ENCODE data around the gene GFRA1.

The GFRA1 gene, protein sequence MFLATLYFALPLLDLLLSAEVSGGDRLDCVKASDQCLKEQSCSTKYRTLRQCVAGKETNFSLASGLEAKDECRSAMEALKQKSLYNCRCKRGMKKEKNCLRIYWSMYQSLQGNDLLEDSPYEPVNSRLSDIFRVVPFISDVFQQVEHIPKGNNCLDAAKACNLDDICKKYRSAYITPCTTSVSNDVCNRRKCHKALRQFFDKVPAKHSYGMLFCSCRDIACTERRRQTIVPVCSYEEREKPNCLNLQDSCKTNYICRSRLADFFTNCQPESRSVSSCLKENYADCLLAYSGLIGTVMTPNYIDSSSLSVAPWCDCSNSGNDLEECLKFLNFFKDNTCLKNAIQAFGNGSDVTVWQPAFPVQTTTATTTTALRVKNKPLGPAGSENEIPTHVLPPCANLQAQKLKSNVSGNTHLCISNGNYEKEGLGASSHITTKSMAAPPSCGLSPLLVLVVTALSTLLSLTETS

DNA sequence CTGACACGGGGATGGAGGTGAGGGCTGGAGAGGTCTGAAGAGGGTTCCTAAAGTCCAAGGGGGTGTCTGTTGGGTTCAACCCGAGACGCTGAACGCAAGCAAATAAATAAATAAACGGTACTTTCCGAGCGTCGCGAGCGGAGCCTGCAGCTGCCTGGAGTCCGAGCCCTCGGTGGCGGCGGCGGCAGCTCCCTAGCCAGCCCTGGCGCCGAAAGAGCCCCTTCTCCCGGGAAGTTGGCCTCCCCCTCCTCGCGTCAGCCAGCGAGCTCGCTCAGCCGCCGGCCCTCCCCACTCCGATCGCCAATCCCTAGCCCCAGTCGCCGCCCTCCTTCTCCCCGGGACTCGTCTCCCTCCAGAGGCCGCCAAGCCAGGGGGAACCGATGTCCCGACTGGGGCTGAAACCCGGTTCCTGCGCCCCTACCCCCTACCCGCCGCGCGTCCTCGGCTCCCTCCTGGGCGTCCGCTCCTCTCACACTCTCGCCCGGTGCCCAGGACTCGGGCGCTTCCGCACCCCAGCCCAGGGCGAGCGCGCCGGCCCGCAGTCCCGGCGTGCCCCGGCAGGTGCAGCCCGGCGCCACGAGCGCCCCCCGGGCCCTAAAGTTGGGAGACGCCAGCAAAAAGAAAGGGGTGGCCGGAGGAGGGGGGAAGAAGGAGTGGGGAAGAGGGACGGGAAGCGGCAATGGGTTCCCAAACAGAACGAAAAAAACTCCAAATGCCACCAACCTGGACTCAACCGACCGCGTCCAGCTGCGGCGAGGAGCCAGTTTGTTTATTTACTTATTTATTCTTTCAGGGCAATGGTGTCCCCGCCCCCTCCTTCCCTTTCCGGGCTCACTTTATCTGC is at the start of gene GFRA1:
Gene GFRA1, minus strand, starts transcription at position 767 of the 844 bp plus-strand sequence. CDS start 1,177 bp downstream, outside the sequence.
- peak in 8 of 51 donors; percentile 4 to 53 (median 23) for DNase-seq

DNA sequence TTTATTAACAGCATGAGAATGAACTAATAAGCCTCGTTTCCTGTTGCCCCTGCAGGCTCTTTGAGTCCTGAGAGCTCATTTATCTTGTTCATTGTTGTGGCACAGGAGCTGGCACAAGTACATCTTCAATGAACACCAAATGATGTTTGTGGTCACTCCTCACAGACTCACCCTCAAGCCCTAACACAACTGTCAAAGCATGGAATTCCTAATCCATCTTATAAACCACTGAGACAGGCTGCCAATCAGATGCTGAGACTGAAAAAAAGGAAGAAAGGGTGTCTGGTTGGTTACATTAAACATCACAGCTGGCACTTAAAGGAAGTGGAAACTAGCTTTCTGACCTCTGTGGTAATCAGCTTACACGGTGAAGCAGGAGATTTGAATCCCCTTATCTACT is 43.5 kb upstream of the GFRA1 start:
- no peak for DNase-seq

GRCh38 chr10:116312548-116312947 is 39.5 kb upstream of the GFRA1 start:
- no peak for DNase-seq

DNA sequence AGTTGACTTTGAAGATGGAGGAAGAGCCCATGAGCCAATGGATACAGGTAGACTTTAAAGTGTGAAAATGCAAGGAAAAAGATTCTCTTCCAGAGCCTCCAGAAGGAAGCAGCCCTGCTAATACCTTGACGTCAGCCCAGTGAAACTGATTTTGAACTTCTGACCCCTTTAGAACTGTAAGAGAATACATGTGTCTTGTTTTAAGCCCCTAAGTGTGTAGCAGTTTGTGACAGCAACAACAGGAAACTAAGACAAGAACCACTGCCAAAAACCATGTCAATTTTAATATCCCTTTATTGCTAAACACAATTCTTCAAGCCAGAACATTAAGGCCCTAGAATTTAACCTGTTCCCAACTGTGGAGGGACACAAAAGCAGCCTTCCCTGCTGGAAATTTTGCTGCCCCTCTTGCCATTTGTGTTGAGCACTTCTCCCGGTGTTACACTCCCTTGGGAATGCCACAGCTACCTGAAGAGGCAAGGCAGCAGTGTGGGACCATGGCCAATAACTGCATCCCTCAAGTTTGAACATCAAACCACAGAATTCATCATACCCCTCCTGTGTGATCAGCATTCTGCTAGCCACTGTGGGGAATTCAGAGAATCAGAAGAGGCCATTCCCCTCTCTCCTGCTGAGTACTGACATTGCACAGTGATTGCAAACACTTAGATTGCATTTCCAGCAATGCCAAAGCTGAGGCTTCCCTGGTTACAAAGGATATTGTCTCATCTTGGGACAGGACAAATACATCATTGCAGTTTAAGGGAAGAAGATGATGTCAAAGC is 38.9 kb upstream of the GFRA1 start:
- no peak for DNase-seq

- DNase-seq = no peak
Measured at GRCh38 chr10:116311016-116311415, 38.0 kb upstream of the GFRA1 start.

DNA sequence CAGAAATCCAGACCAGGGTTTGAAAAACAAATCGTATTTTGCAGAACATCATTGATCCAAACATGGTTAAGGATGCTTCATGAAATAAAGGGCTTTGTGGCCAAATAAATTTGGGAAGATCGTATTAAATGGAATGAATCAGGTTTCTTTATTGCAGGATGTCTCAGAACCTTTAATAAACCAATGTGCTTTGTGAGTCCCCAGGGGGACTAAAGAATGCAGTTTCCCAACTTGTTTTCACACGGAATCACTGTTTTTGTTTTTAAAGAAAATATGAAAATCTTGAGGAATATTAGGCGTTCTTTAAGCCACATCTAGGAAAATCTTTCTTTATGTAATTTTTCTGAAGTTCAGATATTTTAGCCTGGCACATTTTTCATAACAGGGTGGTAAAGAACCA is 34.4 kb upstream of the GFRA1 start:
- DNase-seq = no peak

DNA sequence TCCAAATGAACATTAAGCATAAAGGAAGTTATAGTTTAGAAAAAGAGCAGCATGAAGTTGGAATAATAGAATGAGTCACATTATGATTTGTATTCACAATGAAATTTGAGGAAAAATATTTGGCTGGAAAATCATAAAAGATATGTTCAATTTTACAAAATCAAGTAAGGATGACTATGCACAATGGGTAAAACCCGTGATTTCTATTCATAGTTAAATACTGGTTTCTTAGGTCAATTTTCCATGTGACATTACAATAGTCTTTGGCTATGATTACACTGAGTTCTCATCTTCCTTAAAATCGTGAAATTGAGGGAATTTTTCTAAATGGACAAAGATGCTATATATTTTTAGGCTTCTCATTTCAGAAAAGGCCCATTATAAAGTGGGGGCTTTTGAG is 33.8 kb upstream of the GFRA1 start:
- no peak for DNase-seq

- no peak for DNase-seq
Measured at GRCh38 chr10:116304923-116305322, 31.9 kb upstream of the GFRA1 start.

- no peak for DNase-seq
Measured at GRCh38 chr10:116300542-116300941, 27.5 kb upstream of the GFRA1 start.

DNA sequence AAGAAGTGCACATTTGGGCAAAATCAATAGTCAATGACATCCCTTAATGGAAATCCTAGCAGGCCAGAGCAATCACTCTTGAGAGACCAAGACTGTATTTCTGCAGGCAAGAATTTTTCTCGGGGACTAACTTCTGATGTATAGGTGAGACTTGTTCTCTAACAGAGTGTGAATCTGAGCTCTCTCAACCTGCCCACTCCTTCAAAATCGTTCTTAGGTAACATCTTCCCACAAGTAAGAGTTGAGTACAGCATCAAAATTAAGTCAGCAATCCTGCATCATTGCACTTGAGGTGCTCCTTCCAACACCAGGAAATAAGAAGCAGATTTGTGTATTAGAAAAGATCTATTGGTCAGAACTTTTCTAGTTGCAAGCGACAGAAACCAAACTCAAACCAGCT is 25.6 kb upstream of the GFRA1 start:
- DNase-seq = no peak

DNA sequence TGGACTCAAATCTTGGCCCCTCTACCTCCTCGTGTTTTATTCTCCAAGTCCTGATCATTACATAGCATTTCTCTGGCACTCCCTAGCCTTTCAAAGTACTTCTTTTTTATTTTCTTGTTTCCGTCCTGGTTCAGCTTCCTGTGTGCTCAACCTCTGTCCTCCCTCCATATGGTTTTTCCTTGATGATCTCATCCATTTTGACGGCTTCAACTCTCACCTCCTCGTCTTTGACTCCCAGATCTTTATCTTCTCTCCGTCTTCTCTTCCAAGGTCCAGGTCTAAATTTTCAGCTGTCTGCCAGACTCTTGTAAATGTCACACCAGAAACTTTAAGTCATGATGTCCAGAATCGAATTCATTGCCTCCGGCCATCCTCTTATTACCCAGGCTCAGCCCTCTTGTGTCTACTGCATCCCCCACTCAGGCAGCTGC is 23.3 kb upstream of the GFRA1 start:
- DNase-seq = no peak

- no peak for DNase-seq
Measured at GRCh38 chr10:116292493-116292892, 19.5 kb upstream of the GFRA1 start.

- no peak for DNase-seq
Measured at GRCh38 chr10:116289652-116290051, 16.6 kb upstream of the GFRA1 start.

DNA sequence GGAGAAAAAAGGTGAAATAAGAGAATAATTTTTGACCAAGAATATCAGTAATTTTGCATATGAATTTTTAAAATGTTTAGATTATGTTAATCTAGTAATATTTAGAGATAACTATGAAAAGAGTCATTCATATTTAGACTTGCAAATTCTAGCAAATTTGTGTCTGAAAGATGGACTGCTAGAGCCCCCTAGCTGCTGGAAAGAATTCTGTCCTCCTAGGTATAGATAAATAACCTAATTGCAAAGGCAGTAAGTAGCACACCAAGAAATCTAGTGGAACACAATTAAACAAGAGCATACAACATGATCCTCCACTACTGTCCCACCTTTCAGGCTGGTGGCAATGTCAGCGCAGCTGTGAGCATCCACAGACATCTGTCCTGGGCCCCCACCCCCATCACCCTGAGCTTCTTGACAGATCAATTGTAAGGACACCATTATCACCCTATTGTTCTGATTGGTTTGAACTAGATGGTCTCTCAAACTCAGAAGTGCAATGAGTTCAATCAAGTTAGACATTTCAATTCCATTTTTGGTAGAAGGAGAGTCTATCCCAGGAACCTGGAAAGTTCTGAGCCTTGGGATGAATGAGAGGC is 15.0 kb upstream of the GFRA1 start:
- peak in 13 of 51 donors; percentile 2 to 59 (median 33) for DNase-seq

- DNase-seq = no peak
Measured at GRCh38 chr10:116286626-116287200, 13.7 kb upstream of the GFRA1 start.

DNA sequence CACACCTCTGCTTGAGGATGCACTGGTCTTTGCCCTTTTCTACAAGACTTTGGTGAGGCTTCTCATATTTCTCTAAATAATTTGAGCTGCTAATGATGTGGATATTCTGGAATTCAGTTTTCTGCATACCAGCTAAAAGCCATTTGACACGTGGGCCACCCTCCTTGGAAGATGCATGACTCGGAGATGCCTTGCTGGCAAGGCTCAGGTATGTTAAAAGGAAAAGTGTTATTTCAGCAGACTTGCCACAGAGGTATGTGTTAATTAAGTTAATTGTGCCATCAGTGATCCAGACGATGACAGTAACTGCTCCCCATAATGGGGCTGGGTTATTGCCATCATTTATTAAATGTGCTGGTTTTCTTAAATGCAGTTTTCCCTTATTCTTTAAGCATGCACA is 8.8 kb upstream of the GFRA1 start:
- DNase-seq = no peak

GRCh38 chr10:116278846-116279245 is 5.8 kb upstream of the GFRA1 start:
- DNase-seq = no peak

DNA sequence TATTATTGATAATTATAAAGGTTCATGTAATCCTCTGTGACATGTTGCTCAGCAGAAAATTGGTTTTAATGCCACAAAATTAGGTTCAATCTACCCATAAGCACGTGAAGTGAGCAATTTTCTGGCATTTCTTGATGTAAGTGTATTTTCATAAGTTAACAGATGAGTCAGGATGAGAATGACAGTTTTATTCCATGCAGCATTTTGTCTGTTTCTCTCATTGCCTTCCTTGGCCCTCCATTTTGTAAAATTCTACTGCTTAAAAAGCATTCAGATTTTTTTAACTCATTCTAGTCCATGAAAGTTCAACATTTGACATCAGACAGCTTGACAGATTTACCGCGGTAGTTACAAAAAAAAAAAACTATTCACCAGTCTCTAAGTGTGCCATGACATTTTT is 4.0 kb upstream of the GFRA1 start:
- DNase-seq = no peak

DNA sequence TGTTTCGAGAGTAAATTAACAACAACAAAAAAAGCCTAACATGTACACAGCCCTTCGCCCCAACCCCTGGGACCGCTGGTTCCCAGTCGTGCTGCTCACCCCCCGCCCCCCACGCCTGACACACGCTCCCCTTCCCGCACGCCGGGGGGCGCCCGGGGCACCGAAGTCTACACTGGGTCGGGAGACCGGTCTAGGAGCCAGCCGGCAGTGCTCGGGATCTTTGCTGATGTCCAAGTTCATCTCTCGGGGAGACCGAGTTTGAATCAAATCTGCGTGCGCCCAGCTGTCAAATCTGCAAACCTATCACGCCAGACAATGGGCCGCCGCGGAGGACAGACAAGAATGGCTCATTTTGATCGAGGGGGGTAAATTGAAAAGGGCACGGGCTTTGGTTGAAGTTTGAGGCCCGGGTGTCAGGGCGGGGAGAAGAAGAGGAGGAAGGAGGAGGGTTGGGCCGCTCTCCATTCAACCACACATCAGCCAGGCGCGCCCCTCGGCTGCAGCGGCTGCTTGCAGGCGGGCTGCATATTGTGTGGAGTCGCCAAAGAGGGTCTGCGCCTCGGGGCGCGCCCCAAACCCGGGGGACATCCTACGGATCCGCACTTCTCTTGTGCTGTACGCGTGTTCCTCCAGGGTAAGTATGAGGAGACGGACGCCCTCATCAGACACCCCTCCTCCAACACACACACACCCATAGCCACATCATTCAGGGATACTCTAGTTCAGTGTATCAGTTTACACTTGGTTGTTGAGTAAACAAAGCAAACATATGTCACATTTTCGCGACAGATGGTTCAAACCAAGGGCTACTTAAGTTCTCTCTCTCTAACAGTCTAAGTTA is 1.3 kb upstream of the GFRA1 start:
- peak in 11 of 51 donors; percentile 8 to 51 (median 22) for DNase-seq

All from hypothalamus (tissue), 51 donors.